ENCODE data around the gene ADCY7.

Gene ADCY7

GRCh38 chr16:50273888-50274325 lies 7.6 kb downstream of the ADCY7 start:
- Histone ChIP-seq H2BK120ac (ENCODE audit: low read depth, low read length) (no peak overlapping the region), H3K23ac (ENCODE audit: low read length in 2 of 2) (no peak overlapping the region), H3K27ac (ENCODE audit: low read length, poor library complexity, severe bottlenecking) (no peak overlapping the region), H3K14ac (ENCODE audit: low read length in 2 of 2) (no peak overlapping the region), H2AFZ (ENCODE audit: low read depth, low read length) (no peak overlapping the region), H3K79me1 (replicated peaks; ENCODE audit: low read length, poor library complexity, severe bottlenecking) (peaks cover 21% of the 10 kb centered on the region), H3K27me3 (ENCODE audit: control insufficient read depth in 1 of 2, insufficient read depth in 1 of 2, low read length in 2 of 2) (no peaks in the 10 kb centered on the region), H3K4me3 (ENCODE audit: insufficient read depth in 1 of 2, low read depth in 1 of 2, low read length in 2 of 2) (no peak overlapping the region), H3K4me1 (ENCODE audit: control insufficient read depth, insufficient read depth, low read depth, low read length) (peaks cover 5% of the 10 kb centered on the region), H2BK15ac (ENCODE audit: low read depth, poor library complexity, severe bottlenecking) (no peak overlapping the region), H3K9me3 (ENCODE audit: control insufficient read depth, low read length) (no peaks in the 10 kb centered on the region), H4K8ac (ENCODE audit: low read length) (no peak overlapping the region), H3K18ac (ENCODE audit: low read depth in 1 of 2, low read length in 2 of 2) (peak overlapping the region in 1 of 2 experiments; percentile 28), H4K91ac (ENCODE audit: low read length) (no peak overlapping the region), H3K9ac (ENCODE audit: low read length) (no peak overlapping the region), H2AK5ac (ENCODE audit: low read length, severe bottlenecking) (no peak overlapping the region), H3K4ac (ENCODE audit: low read depth in 1 of 2, low read length in 2 of 2) (no peak overlapping the region), H2BK5ac (ENCODE audit: low read depth, low read length, poor library complexity, severe bottlenecking) (no peak overlapping the region), H3K4me2 (ENCODE audit: low read length, poor library complexity, severe bottlenecking) (no peak overlapping the region), H3K36me3 (ENCODE audit: control insufficient read depth in 1 of 2, insufficient read depth in 2 of 2, low read depth in 1 of 2, low read length in 2 of 2) (peaks cover 0 to 11% of the 10 kb centered on the region in 2 experiments), H2BK12ac (ENCODE audit: low read length in 2 of 2) (no peak overlapping the region)
- DNase-seq = no peak
- WGBS = 83% methylated on average over 13 of the region's 13 CpGs

- Histone ChIP-seq H3K9me3 (ENCODE audit: control insufficient read depth, low read length) (no peaks in the 10 kb centered on the region), H3K79me1 (replicated peaks; ENCODE audit: low read length, poor library complexity, severe bottlenecking) (peaks cover 17% of the 10 kb centered on the region), H3K14ac (ENCODE audit: low read length in 2 of 2) (no peak overlapping the region), H2BK12ac (ENCODE audit: low read length in 2 of 2) (no peak overlapping the region), H3K18ac (ENCODE audit: low read depth in 1 of 2, low read length in 2 of 2) (no peak overlapping the region), H2BK15ac (ENCODE audit: low read depth, poor library complexity, severe bottlenecking) (no peak overlapping the region), H3K36me3 (ENCODE audit: control insufficient read depth in 1 of 2, insufficient read depth in 2 of 2, low read depth in 1 of 2, low read length in 2 of 2) (peaks cover 0 to 8% of the 10 kb centered on the region in 2 experiments), H3K9ac (ENCODE audit: low read length) (no peak overlapping the region), H3K27ac (ENCODE audit: low read length, poor library complexity, severe bottlenecking) (no peak overlapping the region), H4K8ac (ENCODE audit: low read length) (no peak overlapping the region), H2BK120ac (ENCODE audit: low read depth, low read length) (no peak overlapping the region), H3K23ac (ENCODE audit: low read length in 2 of 2) (no peak overlapping the region), H3K4me1 (ENCODE audit: control insufficient read depth, insufficient read depth, low read depth, low read length) (peaks cover 7% of the 10 kb centered on the region), H3K4ac (ENCODE audit: low read depth in 1 of 2, low read length in 2 of 2) (no peak overlapping the region), H3K27me3 (ENCODE audit: control insufficient read depth in 1 of 2, insufficient read depth in 1 of 2, low read length in 2 of 2) (no peaks in the 10 kb centered on the region), H3K4me2 (ENCODE audit: low read length, poor library complexity, severe bottlenecking) (no peak overlapping the region), H4K91ac (ENCODE audit: low read length) (no peak overlapping the region), H2AK5ac (ENCODE audit: low read length, severe bottlenecking) (no peak overlapping the region), H2AFZ (ENCODE audit: low read depth, low read length) (no peak overlapping the region), H3K4me3 (ENCODE audit: insufficient read depth in 1 of 2, low read depth in 1 of 2, low read length in 2 of 2) (no peak overlapping the region), H2BK5ac (ENCODE audit: low read depth, low read length, poor library complexity, severe bottlenecking) (no peak overlapping the region)
- DNase-seq = no peak
- WGBS = 92% methylated on average over 17 of the region's 18 CpGs
These were observed 8.2 kb downstream of the ADCY7 start for GRCh38 chr16:50274326-50275097.

GRCh38 chr16:50275098-50275415 lies 8.7 kb downstream of the ADCY7 start:
- H3K4ac ChIP-seq (ENCODE audit: low read depth in 1 of 2, low read length in 2 of 2) = no peak overlapping the region
- H3K27ac ChIP-seq (ENCODE audit: low read length, poor library complexity, severe bottlenecking) = no peak overlapping the region
- H2BK5ac ChIP-seq (ENCODE audit: low read depth, low read length, poor library complexity, severe bottlenecking) = no peak overlapping the region
- WGBS = 98% methylated on average over 2 of the region's 3 CpGs
- H2BK15ac ChIP-seq (ENCODE audit: low read depth, poor library complexity, severe bottlenecking) = no peak overlapping the region
- H3K27me3 ChIP-seq (ENCODE audit: control insufficient read depth in 1 of 2, insufficient read depth in 1 of 2, low read length in 2 of 2) = no peaks in the 10 kb centered on the region
- H3K14ac ChIP-seq (ENCODE audit: low read length in 2 of 2) = no peak overlapping the region
- no peaks in the 10 kb centered on the region for H3K9me3 ChIP-seq (ENCODE audit: control insufficient read depth, low read length)
- no peak overlapping the region for H4K91ac ChIP-seq (ENCODE audit: low read length)
- no peak overlapping the region for H2BK12ac ChIP-seq (ENCODE audit: low read length in 2 of 2)
- no peak overlapping the region for H4K8ac ChIP-seq (ENCODE audit: low read length)
- no peak for DNase-seq
- no peak overlapping the region for H2AFZ ChIP-seq (ENCODE audit: low read depth, low read length)
- H3K9ac ChIP-seq (ENCODE audit: low read length) = no peak overlapping the region
- no peak overlapping the region for H3K18ac ChIP-seq (ENCODE audit: low read depth in 1 of 2, low read length in 2 of 2)
- H3K4me2 ChIP-seq (ENCODE audit: low read length, poor library complexity, severe bottlenecking) = no peak overlapping the region
- peaks cover 18% of the 10 kb centered on the region for H3K79me1 ChIP-seq (replicated peaks; ENCODE audit: low read length, poor library complexity, severe bottlenecking)
- H3K36me3 ChIP-seq (ENCODE audit: control insufficient read depth in 1 of 2, insufficient read depth in 2 of 2, low read depth in 1 of 2, low read length in 2 of 2) = peaks cover 0 to 7% of the 10 kb centered on the region in 2 experiments
- H2BK120ac ChIP-seq (ENCODE audit: low read depth, low read length) = no peak overlapping the region
- no peak overlapping the region for H2AK5ac ChIP-seq (ENCODE audit: low read length, severe bottlenecking)
- H3K4me1 ChIP-seq (ENCODE audit: control insufficient read depth, insufficient read depth, low read depth, low read length) = peaks cover 8% of the 10 kb centered on the region
- H3K23ac ChIP-seq (ENCODE audit: low read length in 2 of 2) = no peak overlapping the region
- no peak overlapping the region for H3K4me3 ChIP-seq (ENCODE audit: insufficient read depth in 1 of 2, low read depth in 1 of 2, low read length in 2 of 2)

- Histone ChIP-seq H3K79me1 (replicated peaks; ENCODE audit: low read length, poor library complexity, severe bottlenecking) (peaks cover 20% of the 10 kb centered on the region), H3K4me1 (ENCODE audit: control insufficient read depth, insufficient read depth, low read depth, low read length) (peaks cover 8% of the 10 kb centered on the region), H3K27ac (ENCODE audit: low read length, poor library complexity, severe bottlenecking) (no peak overlapping the region), H3K18ac (ENCODE audit: low read depth in 1 of 2, low read length in 2 of 2) (no peak overlapping the region), H3K9ac (ENCODE audit: low read length) (no peak overlapping the region), H2BK120ac (ENCODE audit: low read depth, low read length) (no peak overlapping the region), H3K27me3 (ENCODE audit: control insufficient read depth in 1 of 2, insufficient read depth in 1 of 2, low read length in 2 of 2) (no peaks in the 10 kb centered on the region), H3K23ac (ENCODE audit: low read length in 2 of 2) (no peak overlapping the region), H3K9me3 (ENCODE audit: control insufficient read depth, low read length) (no peaks in the 10 kb centered on the region), H3K4me3 (ENCODE audit: insufficient read depth in 1 of 2, low read depth in 1 of 2, low read length in 2 of 2) (no peak overlapping the region), H3K14ac (ENCODE audit: low read length in 2 of 2) (no peak overlapping the region), H2AK5ac (ENCODE audit: low read length, severe bottlenecking) (no peak overlapping the region), H3K36me3 (ENCODE audit: control insufficient read depth in 1 of 2, insufficient read depth in 2 of 2, low read depth in 1 of 2, low read length in 2 of 2) (peaks cover 0 to 7% of the 10 kb centered on the region in 2 experiments), H4K8ac (ENCODE audit: low read length) (no peak overlapping the region), H2BK15ac (ENCODE audit: low read depth, poor library complexity, severe bottlenecking) (no peak overlapping the region), H2BK12ac (ENCODE audit: low read length in 2 of 2) (no peak overlapping the region), H2AFZ (ENCODE audit: low read depth, low read length) (no peak overlapping the region), H3K4ac (ENCODE audit: low read depth in 1 of 2, low read length in 2 of 2) (no peak overlapping the region), H3K4me2 (ENCODE audit: low read length, poor library complexity, severe bottlenecking) (no peak overlapping the region), H4K91ac (ENCODE audit: low read length) (no peak overlapping the region), H2BK5ac (ENCODE audit: low read depth, low read length, poor library complexity, severe bottlenecking) (no peak overlapping the region)
- no peak for DNase-seq
- 83% methylated on average over 12 of the region's 12 CpGs for WGBS
These were observed 9.3 kb downstream of the ADCY7 start for GRCh38 chr16:50275428-50276325.
